GM19372 (cell line): ENCODE measurements around the gene LMAN2.

Experiments
- ATAC-seq: cut with Tn5 transposase; IDR thresholded peaks from one replicate; pipeline ENCODE4 v1.9.1; 2021; ENCODE audit warnings: mild to moderate bottlenecking, low read depth, moderate library complexity; ENCODE audit not compliant: unreplicated experiment

The LMAN2 gene

DNA sequence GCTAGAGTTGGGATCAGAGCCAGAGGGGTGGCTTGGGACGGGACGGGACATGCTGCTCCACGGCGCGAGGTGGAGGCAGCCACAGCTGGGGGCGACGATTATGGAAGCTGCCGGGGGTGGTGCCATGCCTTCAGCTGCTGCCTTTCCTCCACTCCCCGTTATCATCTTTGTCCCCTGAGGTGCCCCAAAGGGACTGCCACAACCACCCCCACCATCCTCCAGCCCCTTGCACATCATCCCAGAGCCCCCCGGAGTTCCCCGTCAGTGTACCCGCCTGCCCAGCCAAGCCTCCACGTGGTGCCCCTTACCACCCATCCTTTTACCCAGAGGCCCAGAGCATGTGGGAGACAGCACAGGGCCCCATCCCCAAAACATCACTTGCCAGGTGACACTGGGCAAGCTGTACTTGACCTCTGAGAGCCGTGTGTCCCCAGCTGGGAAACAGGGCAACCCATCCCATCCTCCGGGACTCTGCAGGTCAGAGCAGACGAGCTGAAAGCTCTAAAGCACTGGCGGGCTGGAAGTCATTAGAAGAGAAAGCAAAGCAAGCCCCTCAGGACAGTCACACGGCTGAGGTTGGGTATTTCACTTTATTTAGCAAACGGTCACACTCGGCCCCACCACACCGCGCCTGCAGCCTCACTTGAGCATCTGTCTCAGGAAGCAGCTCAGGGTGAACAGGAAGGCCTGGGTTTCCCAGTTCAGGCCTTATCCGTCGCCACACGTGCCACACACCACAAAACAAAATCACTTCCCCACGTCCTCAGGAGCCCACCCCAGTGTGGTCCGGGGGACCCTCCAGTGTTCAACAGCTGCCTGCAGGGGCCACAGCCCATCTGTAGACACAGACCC, 20.3 kb downstream of the LMAN2 start:
- ATAC-seq: no peak

DNA sequence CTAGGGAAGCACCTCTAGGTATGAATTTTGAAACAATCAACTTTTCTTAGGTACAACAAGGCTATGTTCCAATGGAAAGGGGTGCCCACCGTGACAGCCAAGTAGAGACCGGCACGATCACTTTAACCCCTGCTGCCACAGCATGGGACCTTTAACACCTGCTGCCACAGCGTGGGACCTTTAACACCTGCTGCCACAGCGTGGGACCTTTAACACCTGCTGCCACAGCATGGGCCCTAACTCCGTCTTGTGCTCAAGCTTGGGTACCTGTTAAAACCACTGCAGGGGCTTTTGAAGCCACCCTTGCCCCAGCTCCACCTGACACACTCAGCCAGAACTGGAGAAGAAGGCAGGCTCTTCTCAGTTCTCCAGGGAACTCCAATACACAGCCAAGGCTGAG, 21.6 kb downstream of the LMAN2 start:
- ATAC-seq: no peak

DNA sequence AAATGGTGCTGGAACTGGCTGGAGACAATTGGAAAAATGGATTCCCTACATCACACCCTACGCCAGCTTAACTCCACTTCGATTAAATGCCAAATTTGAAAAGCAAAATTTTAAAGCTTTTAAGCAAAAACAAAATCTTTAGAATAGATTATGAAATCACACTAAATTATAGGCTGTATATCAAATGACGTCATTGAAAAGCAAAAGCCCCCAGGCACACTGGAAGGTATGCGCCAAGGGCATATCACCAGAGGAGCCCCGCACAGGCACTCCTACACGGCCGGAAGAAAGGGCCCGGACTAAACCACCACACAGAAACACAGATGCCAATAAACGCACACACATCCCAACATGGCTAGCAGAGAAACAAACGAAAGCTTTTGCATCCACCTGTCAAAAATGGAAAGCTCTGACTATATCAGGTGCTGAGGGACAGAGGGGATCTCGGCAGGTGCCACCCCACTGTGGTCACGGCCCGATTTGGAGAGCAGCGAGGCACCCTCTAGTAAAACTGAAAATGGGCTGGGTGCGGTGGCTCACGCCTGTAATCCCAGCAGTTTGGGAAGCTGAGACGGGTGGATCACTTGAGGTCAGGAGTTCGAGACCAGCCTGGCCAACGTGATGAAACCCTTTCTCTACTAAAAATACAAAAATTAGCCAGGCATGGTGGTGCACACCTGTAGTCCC, 22.8 kb downstream of the LMAN2 start:
- no peak for ATAC-seq

DNA sequence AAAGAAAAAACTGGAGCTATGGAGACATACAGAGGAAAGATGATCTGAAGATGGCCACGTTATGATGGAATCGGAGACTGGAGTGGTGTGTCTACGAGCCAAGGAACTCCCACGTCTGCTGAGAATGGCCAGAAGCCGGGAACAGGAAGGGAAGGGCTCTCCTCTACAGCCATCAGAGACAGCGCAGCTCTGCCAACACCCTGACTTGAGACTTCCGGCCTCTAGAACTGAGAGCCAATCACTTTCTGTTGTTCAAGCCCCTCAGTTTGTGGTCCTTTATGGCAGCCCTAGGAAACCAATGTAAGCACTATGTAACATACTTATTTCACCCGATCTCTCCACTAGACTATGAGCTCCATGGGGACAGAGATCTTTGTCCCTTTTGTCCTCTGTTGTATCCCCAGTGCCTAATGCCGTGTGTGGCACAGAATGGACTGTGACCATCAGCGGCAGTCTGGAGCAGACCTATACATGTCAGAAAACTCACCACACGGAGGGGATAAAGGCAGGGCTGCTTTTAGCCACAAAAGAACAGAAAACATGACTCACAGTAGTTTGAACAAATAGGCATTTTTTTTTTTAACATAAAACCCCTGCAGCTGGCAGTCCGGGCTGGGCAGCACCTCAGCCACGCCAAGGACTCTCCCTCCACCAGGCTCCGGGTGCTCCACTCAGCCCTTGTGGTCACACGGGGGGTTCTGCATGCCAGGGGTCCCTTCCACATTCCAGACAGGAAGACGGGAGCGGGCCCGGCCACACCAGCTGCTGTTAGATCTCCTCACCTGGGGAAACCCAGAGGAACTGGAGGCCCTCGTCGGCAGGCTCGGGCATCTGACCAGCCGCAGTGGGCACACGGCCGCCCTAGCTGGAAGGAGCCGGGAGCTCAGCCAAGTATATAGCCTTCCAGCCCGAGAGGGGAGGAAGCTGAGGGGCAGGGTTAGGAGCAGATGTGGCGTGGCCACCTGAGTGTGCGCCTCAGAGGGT, 23.6 kb downstream of the LMAN2 start:
- ATAC-seq: no peak

DNA sequence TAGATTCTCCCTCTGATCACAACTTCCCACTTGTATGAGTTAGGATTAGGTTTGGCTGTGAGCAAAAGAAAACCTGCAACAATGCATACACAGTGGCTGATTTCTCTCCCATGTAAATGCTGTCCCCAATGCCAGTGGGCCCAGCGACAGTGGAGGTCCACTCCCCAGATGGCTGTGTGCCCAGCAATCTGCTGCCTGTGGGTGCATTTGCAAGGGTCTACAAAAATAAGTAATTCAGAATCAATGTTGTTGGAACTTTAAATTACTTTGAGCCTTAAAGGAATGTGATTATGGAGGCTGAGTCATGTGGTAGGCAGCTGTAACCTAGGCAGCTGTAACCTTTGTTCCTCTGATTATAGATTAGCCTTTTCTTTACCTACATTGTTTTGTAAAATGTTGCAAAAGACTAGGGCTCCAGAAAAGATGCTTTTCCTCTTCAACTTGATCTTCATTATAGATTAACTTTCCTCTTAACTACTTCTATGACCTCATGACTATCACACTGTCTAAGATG, 25.5 kb downstream of the LMAN2 start:
- ATAC-seq: no peak

DNA sequence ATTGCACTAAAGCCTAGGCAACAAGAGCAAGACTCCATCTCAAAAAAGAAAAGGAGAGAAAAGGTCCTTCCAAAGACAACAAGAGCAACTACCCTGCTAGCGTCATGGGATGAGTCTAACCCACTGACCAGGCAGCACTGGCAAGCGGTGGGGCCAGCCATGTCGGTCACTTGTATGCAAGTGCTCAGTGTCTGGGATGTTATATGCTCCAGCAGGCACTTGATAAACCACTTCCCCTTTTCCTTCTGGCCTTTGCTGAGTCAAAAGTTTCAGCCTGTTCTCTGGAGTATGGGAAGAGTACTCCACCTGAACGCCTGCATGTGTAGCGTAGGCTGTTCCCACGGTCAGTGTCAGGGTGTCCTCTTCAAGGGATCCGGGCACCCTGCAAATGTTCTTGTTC, 30.6 kb downstream of the LMAN2 start:
- no peak for ATAC-seq

DNA sequence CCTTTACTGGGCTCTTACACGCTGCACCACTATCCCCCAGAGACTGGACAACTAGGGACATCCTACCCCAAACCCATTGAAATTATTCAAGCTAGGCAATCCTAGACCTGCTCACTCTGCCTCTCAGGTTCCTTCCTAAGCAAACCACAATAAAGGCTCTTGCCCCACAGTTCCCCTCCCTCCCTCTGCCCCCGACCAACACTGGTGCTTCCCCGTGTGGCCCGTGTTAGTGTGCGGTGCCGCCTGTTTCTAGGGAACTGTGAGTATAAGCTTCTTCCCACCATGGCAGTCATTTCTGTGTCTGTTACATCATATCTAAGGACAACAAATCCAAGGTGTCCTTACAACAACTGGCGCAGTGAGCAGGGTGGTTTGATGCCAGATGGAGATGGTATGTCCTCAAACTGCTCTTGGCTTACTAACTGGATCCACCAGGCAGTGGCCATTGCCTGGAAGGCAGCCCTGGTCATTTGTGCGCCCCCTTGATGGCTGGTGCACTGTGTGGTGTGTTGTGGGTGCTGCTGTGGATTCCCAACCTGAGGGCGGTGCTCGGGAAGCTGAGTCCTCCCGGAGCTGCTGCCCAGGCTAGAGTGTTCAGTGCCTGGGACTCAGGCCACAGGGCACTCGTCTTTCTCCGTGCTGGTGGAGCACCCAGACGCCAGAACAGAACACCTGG, 31.4 kb downstream of the LMAN2 start:
- ATAC-seq: no peak

DNA sequence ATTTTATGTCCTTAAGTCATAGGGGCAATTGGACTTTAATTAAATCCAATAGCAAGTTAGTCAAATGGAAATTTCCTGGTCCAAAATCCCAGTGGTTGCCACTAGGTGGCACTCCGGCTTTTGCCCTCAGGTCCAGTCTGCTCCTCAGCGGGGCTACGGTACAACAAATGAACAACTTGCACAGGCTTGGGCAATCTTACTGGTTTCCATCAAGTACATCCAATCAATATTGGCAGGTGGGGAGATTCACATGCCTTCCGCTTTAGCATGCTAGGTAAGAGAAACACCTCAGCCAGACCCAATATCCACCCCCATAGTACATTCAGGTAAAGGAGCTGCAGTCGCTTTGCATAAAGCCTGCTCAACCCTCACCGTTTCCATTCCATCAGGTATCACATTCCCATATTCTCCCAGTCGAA, 33.5 kb downstream of the LMAN2 start:
- no peak for ATAC-seq

DNA sequence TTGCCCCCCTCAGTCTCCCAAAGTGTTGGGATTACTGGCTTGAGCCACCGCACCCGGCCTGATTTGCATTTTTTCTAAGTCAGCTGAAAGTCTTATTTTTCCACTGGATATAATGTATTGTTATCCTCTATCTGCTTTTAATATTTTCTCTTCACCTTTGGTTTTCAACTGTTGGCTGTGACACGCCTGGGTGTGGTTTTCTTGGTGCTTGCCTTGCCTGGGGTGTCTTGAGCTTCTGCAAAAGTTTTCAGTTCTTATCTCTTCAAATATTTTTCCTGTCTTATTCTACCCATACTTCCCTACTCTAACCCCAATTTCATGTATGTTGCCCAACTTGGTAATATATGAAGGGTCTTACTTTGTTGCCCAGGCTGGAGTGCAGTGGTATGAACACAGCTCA, 35.5 kb downstream of the LMAN2 start:
- no peak for ATAC-seq

DNA sequence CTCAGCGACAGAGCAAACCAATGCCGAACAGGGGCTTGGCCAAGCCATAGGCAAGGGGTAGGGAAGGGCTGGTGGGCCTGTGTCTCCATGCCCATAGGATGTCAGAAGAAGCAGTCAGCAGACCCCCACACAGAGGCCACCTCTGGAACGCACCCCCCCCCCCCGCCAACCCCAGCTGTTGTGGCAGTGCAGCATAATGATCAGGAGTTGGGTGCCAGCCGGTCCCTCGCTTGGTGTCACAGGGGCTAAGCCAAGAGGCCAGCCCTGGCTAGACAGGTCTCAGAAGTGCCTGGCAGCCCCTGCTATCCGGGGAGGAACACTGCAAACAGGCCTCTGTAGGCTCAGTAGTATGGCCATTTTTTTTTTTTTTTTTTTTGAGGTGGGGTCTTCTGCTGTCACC, 36.1 kb downstream of the LMAN2 start:
- no peak for ATAC-seq

DNA sequence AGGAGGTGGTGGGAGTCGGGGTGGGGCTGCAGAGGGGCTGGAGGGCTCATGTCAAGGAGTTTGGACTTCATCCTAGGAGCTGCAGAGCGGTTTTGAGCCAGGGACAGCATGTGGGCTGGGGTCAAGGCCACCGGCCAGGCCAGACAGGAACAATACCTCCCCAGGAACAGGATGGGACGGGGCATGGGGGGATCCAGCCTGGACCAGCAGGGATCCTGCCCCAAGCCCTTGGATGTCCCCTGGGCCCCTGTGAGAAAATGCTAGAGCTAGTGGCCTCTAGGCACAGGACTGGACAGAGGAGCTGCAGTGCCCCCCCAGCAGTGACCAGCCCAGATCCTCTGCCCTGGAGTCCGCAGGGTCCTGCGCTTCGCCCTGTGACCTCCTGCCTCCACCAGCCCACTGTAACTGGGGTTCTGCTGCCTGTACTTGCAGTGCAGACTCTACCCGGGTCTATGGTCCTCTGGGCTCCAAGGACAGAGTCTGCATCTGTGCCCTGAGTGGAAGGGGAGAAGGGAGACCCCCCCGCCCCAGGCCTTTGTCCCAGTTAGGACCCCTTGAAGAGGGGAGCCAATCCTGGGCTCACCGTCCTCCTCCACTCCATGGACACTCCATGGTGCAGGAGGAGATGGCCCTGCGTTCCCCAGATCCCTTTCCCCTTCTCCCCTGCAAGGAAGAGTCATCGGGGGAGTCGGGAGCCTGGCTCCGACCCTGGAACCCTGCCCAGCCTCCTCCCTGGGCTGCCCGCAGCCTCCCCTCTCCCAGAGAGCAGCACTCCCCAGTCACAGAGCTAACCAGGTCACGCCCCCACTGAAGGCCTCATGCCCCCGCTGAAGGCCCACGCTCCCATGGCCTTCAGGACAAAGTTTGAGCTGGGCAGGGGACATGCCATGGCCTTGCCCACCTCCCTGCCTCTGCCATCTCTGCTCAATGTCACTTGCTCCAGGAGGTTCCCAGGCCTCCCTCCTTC, 36.8 kb downstream of the LMAN2 start:
- ATAC-seq: no peak

DNA sequence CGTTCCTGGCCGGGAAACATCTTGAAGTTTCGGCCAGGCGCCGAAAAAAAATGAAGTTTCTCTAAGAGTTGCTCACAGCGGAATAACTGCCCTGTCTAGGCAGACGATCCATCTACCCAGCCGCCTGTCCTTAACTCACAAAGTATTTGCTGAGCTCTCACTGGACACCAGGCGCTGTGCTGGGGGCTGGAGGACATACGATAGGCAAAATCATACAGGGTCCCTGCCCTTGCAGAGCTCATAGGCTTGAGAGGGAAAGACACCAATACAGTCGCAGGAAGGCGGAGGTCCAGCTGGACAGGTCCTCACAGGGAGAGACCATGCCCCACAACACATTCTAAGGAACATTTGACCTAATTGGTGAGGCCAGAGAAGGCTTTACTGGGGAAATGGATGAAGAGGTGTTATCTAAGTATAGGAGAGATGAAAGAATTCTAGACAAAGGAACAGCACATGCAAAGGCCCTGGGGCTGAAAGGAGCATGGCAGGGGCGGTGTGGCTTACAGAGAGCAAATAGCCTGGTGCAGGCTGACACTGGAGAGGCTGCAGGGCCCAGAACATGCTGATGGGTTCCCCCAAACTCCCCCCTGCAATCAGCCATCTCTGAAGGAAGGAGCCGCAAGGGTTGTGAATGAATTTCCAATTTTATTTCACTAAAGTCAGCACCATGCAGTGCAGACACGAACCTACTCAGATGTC, 37.8 kb downstream of the LMAN2 start:
- ATAC-seq: no peak

DNA sequence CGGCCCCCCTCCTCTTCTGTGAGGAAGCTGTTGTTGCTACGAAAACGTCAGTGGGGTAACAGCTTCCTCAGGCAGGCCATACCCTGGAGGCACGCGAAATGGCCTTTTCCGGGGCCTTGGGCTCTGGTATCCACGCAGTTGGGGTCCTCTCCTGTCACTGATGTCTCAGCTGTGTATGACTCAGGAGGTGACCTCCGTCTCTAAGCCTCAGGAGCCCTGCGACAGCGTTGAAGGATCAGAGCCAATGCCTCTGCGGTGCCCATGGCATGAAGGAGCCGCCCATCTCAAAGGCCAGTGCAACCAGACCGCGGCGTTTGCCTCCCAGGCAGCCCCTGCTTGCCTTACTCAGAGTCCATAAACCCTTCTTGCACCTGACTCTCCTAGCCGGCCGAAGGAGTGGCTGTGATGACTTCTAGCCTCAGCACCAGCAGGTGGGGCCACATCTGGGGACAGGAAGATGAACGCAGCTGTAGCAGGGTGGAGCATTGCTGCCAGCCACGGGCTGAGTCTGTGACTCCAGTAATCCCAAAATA, 38.8 kb downstream of the LMAN2 start:
- peak; percentile 12 for ATAC-seq

DNA sequence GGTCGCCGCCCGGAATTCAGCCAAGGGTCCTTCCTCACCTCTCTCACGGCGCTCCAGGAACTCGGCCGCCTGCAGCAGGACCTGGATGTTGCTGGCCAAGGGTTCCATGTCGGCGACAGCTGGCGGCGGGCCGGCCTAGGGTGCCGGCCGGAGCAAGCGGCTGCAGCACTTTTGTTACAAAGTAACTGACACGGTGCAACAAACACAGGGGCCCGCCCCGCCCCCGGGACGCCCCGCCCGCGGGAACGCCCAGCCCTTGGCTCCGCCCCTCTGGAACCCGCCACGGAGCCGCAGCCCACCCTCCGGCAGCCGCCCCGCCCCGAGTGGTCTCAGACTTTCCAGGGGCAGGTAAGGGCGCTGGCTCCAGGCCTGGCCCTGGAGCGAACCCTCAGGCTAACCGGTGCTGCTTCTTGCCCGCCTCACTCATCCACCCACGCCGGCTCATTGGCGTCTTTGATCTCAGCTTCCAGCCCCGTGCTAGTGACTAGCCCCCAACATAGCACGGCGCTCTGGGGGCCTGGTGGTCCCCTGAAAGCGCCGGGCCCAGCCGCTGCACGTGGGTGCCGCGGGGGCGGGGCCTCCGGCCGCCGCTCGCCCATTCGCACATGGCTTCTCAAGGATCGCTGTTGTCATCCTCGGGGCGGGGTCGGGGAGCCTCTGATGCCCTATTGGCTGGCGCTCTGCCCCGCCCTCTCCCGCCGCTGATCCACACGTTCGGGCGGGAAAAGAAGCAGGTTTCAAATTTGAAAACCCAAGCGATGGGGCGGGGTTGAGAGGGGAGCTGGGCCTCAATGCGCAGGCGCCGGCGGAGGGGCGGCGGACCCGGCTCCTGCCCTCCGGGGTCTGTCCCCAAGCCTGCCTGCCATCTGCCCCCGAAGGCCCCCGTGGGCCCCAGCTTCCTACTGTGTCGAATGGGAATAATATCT, 39.5 kb downstream of the LMAN2 start, which contains the start of gene MXD3:
TSS of gene MXD3 (minus strand) at position 176 of the 926 bp plus-strand sequence. CDS start at position 108, 68 bp downstream.
- ATAC-seq: peak; percentile 79

DNA sequence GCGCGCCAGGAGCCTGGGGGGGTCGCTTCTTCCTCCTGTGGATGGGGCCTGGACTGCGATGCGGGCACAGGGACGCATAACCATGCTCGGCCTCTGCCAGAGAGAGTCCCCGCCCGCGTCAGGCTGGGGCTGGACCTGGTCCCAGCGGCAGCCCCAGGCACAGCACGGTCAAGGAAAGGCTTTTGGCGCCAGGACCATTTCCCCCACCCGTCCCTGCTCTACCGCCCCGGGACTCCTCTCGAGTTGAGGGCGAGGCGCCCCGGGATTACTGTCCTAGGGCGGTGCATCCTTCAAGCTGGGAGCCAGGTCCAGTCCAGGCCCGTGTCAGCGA, 40.1 kb downstream of the LMAN2 start:
- ATAC-seq: no peak

DNA sequence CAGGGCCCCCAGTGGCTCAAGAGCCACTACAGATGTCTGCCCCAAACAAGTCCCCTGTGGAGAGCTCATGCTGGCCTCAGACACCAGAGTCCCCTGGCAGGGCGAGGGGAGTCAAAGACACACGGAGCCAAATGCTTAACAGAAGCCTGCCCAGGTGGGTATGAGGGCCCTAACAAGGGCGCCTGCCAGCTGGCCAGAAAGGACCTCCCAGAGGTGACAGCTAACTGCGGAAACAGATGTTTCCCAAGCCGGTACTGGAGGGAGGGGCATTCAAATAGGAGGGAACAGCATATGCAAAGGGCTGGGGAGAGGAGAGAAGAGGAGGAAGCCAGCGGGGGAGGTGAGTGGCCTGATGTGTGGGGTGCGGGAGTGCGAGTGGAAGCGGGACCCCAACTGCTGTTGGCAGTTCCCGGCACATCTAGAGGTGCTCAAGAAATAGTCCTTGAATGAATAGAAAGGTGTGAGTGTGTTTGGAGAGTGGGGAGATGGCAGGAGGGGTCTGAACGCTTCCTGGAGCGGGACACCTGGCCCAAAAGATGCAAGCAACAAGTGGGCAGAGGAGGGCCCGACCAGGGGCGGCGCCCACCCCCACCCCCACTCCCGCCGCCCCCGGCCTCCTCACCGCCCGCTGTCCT, 40.6 kb downstream of the LMAN2 start:
- ATAC-seq: no peak

DNA sequence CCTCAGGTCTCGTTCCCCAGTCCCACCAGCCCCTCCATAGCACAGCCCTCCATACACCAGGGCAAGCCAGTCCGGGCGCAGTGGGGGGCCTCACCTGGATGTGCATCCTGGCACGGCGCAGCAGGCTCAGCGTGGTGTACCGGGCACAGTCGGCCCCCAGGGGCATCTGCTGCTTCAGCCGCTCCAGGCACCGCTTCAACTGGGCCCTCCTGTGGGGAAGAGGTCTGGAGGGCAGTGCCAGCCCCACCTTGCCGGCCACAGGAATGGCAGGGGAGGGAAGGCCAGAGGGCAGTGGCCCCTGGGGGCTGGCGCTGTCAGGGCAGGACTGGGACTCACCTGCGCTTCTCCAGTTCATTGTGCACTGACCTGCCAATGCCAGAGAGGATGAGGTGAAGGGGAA, 41.1 kb downstream of the LMAN2 start:
- no peak for ATAC-seq
